ENCODE data around the gene ASCL3.

- TF ChIP-seq EZH2 (IDR thresholded peaks at IDR 0.05; ENCODE audit: borderline replicate concordance, low read depth, low read length, poor library complexity, severe bottlenecking): no peak
- no peak for TF ChIP-seq CTCF (conservative IDR thresholded peaks at IDR 0.05; ENCODE audit: low read depth, low read length)
Observed at GRCh38 chr11:8948886-8949285, 6.1 kb upstream of the ASCL3 start.

Measured in A673 (cell line).